Neural crest cell (in vitro differentiated cells): ENCODE measurements around the gene RNH1. TPM values are rescaled to one million over a fixed set of nuclear protein-coding genes. Genes with fewer than 3 reads are reported as not detected.

Experiments
- DNase-seq: peaks from one replicate; pipeline ENCODE4 v3.0.0; 2021; ENCODE audit warnings: low read depth, mixed read lengths, low spot score
- H3K27ac Mint-ChIP-seq: one replicate; pipeline ENCODE4 v1.8.0; 2021; ENCODE audit warnings: mild to moderate bottlenecking, mixed read lengths; ENCODE audit not compliant: unreplicated experiment
- H3K27me3 Mint-ChIP-seq: 2 replicates; pipeline ENCODE4 v1.8.0; 2021; ENCODE audit warnings: low read depth, mild to moderate bottlenecking, mixed read lengths
- H3K36me3 Mint-ChIP-seq: 2 replicates; pipeline ENCODE4 v1.8.0; 2021; ENCODE audit warnings: low read depth, mild to moderate bottlenecking, mixed read lengths
- H3K4me1 Mint-ChIP-seq: 2 replicates; pipeline ENCODE4 v1.8.0; 2021; ENCODE audit warnings: mixed read lengths
- H3K4me3 Mint-ChIP-seq: one replicate; pipeline ENCODE4 v1.8.0; 2021; ENCODE audit warnings: mild to moderate bottlenecking, mixed read lengths
- H3K9me3 Mint-ChIP-seq: 2 replicates; pipeline ENCODE4 v1.8.0; 2021; ENCODE audit warnings: mixed read lengths
- CTCF ChIP-seq: fragments of 200-600 bp; sonication (generic); conservative IDR thresholded peaks from 2 replicates; pipeline ENCODE4 v1.5.0; 2021; ENCODE audit warnings: antibody characterized with exemption, mild to moderate bottlenecking
- total RNA-seq: library from RNA; stranded (reverse); gene quantifications from 2 replicates; pipeline ENCODE4 v1.2.1, GENCODE V29; 2021

The RNH1 gene
- total RNA-seq, 1 donor from 2014 or later: 71.1 TPM

GRCh38 chr11:494761-495536, 12.1 kb downstream of the RNH1 start:
- Mint-ChIP-seq H3K27ac (peak overlapping the region; percentile 52), H3K4me1 (no peaks in the 10 kb centered on the region), H3K9me3 (peaks cover 9% of the 10 kb centered on the region), H3K27me3 (peaks cover 3% of the 10 kb centered on the region), H3K36me3 (peaks cover 25% of the 10 kb centered on the region), H3K4me3 (no peak overlapping the region)
- no peak for DNase-seq
- TF ChIP-seq CTCF: no peak

GRCh38 chr11:492427-493226, 14.4 kb downstream of the RNH1 start:
- peaks cover 19% of the 10 kb centered on the region for H3K36me3 Mint-ChIP-seq
- TF ChIP-seq CTCF: no peak
- H3K9me3 Mint-ChIP-seq: peaks cover 7% of the 10 kb centered on the region
- no peak for DNase-seq
- H3K4me3 Mint-ChIP-seq: no peak overlapping the region
- H3K27ac Mint-ChIP-seq: no peak overlapping the region
- H3K4me1 Mint-ChIP-seq: no peaks in the 10 kb centered on the region
- H3K27me3 Mint-ChIP-seq: peaks cover 3% of the 10 kb centered on the region

GRCh38 chr11:491358-491757, 15.7 kb downstream of the RNH1 start:
- peaks cover 8% of the 10 kb centered on the region for H3K36me3 Mint-ChIP-seq
- DNase-seq: no peak
- TF ChIP-seq CTCF: no peak
- no peaks in the 10 kb centered on the region for H3K4me1 Mint-ChIP-seq
- H3K9me3 Mint-ChIP-seq: no peaks in the 10 kb centered on the region
- H3K27me3 Mint-ChIP-seq: no peaks in the 10 kb centered on the region
- H3K4me3 Mint-ChIP-seq: no peak overlapping the region
- no peak overlapping the region for H3K27ac Mint-ChIP-seq

GRCh38 chr11:490930-491260, 16.1 kb downstream of the RNH1 start:
- no peaks in the 10 kb centered on the region for H3K27me3 Mint-ChIP-seq
- H3K36me3 Mint-ChIP-seq: peaks cover 6% of the 10 kb centered on the region
- H3K27ac Mint-ChIP-seq: no peak overlapping the region
- H3K4me1 Mint-ChIP-seq: no peaks in the 10 kb centered on the region
- TF ChIP-seq CTCF: no peak
- no peaks in the 10 kb centered on the region for H3K9me3 Mint-ChIP-seq
- no peak overlapping the region for H3K4me3 Mint-ChIP-seq
- DNase-seq: no peak

- no peak for DNase-seq
- Mint-ChIP-seq H3K27me3 (no peaks in the 10 kb centered on the region), H3K36me3 (peaks cover 3% of the 10 kb centered on the region), H3K4me1 (no peaks in the 10 kb centered on the region), H3K9me3 (no peaks in the 10 kb centered on the region), H3K27ac (no peak overlapping the region), H3K4me3 (no peak overlapping the region)
- no peak for TF ChIP-seq CTCF
Observed at GRCh38 chr11:490186-490929, 16.7 kb downstream of the RNH1 start.
